NCI-H1694 treated with DMSO at 0.1 percent for 48 hours (cell line): ENCODE data around the gene USP32.
A peak's percentile ranks its signal among the peaks of the same experiment; 100 is the strongest.
"Not testable (repeated sequence)": the region's sequence is repeated elsewhere in the genome, so short reads cannot be mapped to it uniquely, and the experiment has no call there.

ENCODE experiments used
- DNase-seq: peaks from one replicate; lab custom pipeline; 2025; lab: John Stamatoyannopoulos, UW

USP32 gene

DNA sequence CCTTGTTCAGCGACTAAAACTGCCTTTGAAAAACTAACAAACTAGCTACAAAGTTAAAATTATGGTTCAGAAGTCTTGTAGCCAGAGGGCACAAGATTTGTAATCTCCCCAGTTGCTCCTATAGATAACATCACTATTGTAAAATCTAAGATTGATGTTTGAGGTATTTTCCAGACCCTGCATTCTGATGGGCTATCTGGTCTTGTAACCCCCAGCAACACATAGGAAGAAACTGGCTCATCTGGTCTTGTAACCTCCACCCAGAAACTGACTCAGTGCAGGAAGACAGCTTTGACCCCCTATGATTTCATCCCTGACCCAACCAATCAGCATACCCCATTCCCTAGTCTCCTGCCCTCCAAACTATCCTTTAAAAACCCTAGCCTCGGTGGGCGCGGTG is 18.1 kb upstream of the USP32 start:
- no peak for DNase-seq

DNA sequence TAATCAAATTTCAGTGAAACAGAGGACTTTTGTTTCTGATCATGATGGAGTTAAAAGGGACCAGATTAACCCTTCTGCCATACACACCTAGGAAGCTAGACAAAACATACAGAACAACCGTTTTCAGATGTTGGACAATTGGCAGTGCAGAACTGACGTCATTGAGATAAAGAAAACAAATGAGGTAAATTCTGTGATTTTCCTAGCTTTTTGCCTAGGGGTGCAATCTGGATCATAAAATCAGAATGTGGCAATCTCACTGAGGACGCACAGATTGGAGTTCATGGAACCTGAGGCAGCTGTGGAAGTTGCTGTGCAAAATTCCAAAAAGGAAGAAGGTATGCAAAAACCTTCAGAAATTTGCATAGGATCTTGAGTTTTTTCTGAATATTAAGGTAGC is 15.0 kb upstream of the USP32 start:
- DNase-seq: no peak

DNA sequence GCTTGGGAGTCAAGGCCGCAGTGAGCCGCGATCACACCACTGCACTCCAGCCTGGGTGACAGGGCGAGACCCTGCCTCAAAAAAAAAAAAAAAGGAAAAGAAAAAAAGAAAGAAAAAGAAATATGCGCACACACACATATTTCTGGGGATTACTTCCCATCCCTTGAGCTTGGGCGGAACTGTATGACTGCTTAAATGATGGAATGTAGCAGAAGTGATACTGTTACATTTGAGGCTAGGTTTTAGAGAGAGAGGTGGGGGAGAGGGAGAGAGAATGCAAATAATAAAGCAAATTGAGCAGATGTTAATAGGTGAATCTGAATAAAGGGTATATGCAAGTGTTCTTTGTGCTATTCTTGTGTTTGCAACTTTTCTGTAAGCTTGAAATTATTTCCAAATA is 12.0 kb upstream of the USP32 start:
- no peak for DNase-seq

DNA sequence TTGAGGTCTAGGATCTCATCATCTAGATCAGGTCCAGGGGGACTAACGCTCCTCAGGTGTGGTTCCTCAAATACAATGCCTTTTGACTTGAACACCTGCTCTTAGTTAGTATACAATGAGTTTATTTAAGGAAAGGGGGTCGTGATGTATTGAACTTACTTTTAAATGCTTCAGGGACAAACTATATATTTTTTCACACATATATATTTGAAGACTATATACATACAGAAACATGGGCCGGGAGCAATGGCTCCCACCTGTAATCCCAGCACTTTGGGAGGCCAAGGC is 11.5 kb upstream of the USP32 start:
- no peak for DNase-seq

DNA sequence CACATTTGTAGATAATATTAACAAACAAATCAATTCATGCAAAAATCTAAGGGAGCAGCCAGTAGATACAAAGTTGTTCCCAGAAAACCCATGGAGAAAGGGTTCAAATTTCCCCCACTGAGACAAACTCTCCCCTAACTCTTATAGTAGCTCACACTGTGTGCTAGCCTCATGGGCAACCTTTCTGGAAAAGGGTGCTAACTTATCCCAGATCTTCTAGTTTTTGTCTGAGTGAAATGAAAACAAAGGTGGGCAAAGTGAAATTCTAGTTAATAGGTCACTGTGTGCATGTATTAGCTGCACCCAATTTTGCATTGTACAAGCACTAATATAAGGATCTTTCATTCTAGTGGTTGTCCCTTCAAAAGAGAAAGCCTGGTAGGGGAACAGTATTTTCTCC is 9.9 kb upstream of the USP32 start:
- DNase-seq: no peak

DNA sequence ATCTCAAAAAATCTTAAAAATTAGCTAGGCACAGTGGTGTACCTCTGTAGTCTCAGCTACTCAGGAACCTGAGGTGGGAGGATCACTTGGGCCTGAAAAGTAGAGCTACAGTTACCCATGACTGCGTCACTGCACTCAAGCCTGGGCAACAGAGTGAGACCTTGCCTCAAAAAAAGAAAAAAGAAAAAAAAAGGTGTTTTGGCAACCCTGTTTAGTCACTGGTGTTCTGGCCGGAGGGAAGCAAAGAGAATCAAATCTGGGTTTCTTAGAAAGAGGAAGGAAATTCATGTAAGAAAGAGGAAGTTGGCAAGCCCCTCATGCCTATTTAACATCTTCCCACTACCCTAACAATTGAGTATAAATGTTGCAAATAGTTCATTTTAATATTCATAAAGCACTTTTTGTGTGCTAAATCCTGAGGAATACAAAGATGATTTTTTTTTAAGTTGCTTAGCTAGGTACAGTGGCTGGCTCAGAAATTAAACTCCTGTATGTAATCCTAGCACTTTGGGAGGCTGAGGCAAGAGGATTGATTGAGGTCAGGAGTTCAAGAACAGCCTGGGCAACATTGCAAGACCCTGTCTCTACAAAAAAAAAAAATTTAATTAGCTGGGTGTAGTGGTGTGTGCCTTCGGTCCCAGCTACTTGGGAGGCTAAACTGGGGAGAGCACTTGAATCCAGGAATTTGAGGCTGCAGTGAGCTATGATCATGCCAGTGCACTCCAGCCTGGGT is 6.5 kb upstream of the USP32 start:
- no peak for DNase-seq

DNA sequence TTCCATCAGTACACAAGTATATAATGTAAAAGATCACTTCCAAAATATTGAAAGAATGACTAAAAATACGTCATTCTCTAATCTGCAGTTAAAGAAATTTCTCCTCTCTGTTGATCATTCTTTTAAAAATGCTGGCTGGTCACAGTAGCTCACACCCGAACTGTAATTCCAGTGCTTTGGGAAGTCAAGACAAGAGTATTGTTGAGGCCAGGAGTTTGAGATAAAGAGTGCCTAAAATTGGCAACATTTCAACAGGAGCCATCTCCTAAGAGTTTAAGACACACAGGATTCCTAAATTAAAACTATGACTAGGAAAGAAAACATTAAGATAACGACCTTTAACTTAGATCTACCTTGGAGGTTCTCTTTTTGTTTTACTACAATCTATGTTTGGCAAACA is 4.5 kb upstream of the USP32 start:
- no peak for DNase-seq

DNA sequence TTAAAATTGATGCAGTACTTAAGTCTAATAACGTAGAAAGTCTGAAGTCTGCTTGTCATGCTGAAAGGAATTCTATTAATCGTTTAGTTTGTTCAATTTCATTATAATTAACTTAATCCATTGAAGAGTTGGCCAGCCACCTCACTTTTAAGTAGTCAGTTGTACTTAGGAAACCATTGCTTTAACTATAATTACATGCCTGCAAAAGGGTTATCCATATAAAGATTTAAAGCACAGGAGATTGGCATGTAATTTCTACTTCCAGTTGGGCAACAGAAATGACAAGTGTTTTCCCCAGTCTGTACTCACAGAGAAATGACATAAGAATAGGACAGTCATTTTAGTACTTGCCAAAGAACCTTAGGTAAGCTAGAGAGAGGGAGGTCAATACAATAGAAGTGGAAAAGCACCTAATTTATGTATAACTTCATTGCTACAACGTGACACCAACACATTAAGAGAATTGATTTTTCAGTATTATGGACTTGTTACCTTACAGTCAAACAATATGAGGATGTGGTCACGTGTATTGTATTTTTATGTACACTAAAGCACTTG is 3.7 kb upstream of the USP32 start:
- DNase-seq: no peak

DNA sequence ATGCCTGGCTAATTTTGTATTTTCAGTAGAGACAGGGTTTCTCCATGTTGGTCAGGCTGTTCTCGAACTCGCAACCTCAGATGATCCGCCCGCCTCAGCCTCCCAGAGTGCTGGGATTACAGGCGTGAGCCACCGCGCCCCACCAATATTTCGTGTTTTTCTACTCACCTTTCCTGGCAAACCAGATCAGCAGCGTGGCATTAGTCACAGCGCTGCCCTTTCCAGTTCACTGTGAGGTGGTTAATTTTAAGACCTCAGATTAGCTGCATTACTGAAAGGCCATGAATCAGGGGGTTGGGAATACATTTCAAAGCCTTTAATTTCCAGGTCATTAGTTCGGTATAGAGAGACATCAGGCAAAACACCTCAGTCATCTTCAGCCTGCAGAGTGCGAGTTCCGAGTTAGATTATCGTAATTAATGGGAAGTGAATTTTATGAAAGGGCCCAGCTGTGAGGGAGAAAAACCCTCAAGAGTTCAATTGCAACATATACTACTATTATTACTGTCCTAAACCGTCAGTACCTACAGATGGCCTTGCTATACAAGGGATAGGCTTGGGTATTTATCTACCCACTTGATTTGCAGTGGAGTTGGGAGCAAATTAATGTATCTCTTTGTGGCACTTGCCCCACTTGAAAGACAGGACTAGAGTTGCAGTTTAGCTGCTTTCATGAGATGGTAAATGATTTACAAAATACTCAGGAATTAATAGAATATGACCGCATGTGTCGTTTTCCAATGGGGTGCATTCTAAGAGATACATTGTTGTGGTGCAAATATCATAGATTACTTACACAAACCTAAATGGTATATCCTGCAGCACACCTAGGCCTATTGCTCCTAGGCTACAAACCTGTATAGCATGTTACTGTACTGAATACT is 2.1 kb upstream of the USP32 start:
- no peak for DNase-seq

DNA sequence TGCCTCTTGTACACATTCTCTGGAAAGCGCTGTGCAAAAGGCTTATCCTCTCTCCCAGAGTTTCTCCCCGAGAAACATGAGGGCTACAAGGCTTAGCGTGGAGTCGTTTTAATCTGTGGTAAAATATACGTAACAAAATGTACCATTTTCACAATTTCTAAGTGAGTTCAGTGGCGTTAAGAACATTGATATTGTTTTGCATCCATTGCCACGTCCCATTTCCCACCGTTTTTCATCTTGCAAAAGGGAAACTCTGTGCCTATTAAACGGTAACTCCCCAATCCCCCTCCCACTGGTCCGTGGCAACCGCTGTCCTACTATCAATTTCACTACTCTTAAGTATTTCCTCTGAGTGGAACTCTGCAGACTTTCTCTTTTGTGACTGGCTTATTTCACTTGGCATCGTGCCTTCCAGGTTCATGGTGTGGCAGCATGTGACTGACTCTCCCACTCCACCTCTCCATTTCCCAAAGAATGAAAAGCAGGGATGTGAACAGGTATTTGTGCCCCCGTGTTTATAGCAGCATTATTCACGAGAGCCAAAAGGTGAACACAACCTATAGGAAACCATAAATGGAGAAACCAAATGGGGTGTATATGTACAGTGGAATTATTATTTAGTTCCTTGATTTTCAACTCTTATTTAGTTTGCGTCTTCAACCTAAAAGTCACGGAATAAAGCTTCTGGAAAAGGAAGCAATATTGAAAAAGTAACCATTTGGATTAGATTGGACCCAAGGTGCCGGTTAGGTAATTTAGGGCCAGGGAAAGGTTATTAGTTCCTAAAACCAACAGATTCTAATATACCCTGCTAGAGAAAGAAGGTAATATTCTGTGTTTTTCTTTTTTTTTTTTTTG is 1.1 kb upstream of the USP32 start:
- DNase-seq: peak; percentile 57

DNA sequence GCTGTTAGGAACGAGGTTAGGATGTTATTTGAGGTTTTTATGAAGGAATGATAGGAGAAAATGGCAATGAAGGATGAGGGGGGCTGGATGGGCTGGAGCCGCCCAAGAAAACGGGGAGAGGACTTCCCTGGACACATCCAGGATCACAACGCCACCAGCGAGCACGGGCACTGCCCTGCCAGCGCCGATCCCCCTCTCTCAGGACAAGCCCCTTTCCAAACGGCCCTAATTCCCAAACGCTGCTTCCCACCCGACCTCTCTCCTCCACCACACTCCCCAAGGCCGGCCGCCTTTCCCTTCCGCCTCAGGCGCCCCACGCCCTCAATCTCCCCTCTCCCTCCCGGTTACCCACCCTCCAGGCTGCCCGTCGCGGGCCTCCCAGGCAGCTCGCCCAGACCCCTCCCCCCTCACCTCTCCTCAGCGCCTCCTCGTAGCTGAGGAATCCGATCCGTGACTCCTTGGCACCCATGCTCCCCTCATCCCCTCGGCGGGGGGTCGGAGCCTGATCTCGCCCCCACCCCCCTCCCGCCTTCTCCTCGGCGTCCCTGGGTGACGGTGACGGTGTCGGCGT is 377 bp downstream of the USP32 start:
- no peak for DNase-seq

DNA sequence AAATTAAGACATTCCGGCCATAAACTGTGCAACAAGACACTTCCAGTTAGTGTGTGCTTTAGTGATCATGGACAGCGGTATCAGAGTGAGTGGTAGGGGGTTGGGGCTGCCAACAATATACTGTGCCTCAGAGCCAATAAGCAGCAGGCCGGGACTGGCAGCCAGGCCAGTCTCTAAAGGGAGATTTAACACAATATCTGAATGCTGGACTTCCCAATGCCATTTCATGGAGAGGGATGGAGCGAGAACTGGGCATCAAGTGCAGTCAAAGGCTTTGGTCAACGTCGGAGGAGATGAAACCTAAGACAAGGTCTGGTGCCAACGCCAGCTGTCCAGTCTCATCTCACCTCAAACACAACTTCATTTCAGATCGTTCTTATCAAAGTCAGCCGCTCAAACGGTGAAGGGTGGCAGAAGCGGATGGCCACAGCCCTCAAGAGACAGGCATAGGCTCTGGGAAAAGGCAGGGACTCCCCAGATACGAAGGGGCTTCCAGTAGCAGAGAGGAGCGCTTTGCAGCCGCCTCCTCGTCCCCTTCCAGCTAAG is 935 bp downstream of the USP32 start:
- DNase-seq: peak; percentile 24

DNA sequence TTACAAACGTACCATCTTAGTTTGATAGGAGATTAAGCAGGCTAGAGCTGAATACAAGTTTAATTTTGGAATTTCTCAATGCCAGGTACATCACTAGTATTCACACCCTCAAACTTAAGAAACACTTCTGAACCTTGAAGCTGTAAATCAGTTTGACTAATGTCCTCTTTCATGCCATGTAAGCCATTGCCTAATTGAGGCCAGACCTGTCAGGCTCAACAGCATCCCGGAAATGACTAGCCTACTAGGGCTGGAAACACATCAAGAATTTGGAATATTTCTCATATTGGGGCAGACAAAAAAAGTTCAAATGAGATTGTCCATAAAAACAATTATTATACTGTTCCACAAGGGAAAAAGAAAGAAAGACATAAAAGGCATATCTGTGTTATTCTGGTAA is 1.7 kb downstream of the USP32 start:
- DNase-seq: no peak

DNA sequence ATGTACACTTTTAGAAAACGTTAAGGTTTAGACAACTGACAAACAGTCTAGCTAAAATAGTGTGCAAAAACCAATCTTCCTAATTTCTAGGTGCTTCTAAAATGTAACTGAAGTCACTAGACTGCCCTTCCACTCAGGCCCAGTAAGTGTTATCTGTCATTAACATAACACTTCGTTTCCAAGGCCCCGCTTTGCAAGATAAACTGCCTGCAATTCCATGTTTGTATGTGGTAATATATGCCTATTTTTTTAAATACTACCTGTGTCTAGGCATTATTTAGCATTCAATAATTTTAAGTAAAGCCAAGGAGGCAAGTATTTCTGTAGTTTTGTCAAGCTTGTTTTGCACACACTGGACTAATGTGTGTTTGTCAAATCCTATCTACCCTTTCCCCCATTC is 3.2 kb downstream of the USP32 start:
- no peak for DNase-seq

DNA sequence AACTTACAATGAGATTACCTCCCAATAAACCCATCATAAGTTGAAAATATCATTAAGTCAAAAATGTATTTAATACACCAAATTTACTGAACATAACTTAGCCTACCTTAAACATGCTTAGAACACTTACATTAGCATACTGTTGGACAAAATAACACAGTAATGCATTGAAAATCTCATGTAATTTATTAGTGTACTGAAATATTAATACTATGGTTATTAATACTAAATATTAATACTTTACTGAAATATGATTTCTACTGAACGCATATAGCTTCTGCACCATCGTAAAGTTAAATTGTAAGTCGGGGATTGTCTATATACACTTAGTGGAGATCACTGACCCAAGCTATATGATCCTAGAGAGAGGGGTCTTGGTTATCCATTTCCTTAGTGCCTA is 4.3 kb downstream of the USP32 start:
- no peak for DNase-seq

DNA sequence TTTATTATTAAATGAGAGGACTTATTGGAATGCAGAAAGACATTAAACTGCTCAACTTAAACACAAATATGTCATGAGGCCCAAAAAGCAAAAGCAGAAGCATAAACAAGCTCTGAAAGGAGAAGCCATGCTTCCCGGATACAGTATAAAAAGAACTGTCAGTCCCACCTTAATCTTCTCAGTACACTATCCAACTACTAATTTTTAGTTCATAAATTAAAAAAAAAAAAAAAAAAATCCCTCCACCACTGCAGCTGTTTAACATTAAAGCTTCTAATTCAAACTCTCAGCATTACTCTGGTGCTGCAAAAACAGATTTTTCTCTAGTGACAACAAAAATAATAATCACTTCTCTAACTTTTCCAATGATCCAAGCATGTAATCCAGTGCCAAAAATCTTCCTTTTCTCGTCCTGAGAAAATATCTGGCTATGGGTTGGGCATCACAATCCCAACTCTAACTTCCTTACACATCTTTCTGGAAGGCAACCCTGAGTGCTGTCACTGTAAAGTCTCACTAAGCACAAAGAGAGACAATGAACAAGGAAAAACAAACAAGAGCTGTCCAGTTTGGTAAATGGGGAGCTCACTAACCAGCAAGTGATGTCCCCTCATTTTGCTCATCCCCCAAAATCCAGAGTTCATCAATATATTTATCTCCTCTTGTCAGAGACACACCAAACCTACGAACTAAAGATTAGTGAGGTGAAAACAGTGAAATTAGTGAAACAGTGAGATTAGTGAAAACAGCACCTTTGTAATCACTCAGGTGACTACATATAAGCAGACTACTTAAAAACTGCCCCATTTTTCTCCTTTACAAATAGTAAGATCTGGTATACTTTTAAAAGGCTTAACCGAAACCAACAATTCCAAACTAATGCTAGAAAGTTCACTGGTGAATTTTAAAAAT is 5.5 kb downstream of the USP32 start:
- DNase-seq: no peak

DNA sequence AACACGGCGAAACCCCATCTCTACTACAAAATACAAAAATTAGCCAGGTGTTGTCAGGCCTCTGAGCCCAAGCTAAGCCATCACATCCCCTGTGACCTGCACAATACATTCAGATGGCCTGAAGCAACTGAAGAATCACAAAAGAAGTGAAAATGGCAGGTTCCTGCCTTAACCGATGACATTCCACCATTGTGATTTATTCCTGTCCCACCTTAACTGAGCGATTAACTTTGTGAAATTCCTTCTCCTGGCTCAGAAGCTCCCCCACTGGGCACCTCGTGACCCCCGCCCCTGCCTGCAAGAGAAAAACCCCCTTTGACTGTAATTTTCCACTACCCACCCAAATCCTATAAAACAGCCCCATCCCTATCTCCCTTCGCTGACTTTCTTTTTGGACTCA is 7.0 kb downstream of the USP32 start:
- DNase-seq: not testable (repeated sequence)

DNA sequence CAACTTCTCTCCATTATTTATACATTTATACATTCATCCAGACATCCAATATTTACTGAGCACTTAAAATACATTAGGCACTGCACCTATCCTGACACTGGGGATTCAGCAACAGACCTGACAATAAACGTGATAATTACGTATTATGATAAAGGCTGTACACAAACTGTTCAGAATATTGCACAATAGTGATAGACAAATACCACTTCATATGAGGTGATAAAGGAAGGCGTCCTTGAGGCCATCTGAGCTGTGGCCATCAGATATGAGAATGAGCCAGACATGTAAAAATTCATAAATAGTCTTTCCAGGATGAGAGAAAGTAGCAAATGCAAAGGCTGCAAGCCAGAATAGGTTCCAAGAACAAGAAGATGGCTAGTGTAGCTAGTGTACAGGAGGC is 8.6 kb downstream of the USP32 start:
- no peak for DNase-seq

DNA sequence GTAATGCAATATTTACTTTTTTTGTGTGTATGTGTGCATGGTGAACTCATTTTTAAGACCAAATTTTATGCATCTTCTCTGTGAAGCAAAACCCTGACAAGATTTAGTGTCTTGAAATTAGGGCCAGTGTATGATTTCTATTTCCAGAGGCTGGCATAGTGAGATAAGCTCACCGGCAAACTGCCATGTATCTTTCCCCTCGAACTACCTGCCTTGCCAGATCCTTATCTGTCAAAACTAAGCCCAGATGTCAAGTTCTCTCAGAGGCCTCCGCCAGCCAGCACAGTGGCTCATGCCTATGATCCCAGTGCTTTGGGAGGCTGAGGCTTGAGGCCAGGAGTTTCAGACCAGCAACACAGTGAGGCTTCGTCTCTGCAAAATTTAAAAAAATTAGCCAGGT is 10.0 kb downstream of the USP32 start:
- DNase-seq: no peak

DNA sequence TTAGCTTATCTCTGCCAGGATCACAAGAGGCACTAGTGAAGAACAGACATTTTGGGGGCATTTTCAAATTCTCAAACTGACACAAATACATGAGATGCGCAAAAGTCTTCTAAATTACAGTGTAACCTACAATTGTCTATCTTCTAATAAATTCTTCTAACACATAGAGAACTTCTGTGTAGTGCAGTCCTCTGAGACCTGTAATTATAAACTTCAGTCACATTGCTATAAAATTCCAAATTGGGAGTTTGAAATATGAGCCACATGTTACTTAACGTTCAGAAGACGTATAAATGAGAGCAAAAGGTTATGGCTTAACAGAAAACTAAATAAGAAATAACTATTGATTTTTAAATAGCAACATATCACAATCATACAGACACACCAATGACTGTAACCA is 12.5 kb downstream of the USP32 start:
- not testable (repeated sequence) for DNase-seq

DNA sequence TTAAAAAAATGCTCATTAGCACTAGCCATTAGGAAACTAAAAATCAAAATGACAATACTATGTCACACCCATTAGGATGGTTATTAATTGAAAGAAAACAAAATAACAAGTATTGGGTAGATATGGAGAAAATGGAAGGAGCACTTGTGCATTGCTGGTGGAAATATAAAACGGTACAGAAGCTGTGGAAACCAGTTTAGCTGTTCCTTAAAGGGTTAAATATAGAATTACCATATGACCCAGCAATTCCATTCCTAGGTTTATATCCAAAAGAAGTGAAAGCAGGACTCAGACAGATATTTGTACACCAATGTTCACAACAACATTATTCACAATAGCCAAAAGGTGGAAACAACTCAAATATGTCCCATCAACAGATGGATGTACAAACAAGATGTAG is 13.7 kb downstream of the USP32 start:
- not testable (repeated sequence) for DNase-seq
